Measurements from ENCODE around the gene MALRD1. TPM values are rescaled to one million over a fixed set of nuclear protein-coding genes. Genes with fewer than 3 reads are reported as not detected.

Gene MALRD1
- total RNA-seq, 4 donors from 2014 or later: 0.23 TPM; not detected in 3

DNA sequence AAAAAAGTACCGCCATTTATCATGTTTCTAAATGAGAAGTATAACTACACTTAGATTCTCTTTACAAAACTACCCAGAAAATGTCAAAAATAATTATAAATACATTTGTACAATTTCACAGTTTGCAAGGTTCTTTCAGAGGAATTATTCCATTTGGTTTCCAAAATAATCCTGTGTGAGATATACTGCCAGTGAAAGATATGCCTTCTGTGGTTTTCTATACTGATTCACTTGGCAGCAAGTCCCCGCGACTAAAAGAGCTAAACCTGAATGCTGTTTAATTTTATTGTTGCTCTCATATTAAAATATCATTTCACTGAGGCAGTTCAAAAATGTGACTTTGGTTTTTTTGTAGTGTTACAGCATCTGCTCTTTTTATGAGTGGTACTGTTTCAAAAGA lies 402.8 kb downstream of the MALRD1 start:
- H3K4me3 ChIP-seq (ENCODE audit: low read depth, poor library complexity, severe bottlenecking): no peak overlapping the region
- intact Hi-C loops (cut with DNase I; ENCODE audit: low total_unique reads): no loop called here
- TF ChIP-seq, protein P1, sequence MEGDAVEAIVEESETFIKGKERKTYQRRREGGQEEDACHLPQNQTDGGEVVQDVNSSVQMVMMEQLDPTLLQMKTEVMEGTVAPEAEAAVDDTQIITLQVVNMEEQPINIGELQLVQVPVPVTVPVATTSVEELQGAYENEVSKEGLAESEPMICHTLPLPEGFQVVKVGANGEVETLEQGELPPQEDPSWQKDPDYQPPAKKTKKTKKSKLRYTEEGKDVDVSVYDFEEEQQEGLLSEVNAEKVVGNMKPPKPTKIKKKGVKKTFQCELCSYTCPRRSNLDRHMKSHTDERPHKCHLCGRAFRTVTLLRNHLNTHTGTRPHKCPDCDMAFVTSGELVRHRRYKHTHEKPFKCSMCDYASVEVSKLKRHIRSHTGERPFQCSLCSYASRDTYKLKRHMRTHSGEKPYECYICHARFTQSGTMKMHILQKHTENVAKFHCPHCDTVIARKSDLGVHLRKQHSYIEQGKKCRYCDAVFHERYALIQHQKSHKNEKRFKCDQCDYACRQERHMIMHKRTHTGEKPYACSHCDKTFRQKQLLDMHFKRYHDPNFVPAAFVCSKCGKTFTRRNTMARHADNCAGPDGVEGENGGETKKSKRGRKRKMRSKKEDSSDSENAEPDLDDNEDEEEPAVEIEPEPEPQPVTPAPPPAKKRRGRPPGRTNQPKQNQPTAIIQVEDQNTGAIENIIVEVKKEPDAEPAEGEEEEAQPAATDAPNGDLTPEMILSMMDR (IDR thresholded peaks at IDR 0.05): no peak
- TF ChIP-seq POLR2A (IDR thresholded peaks at IDR 0.05): no peak
- no peak for DNase-seq (ENCODE audit: low spot score in 2 of 2)
- WGBS, 2 donors: 87 to 88% methylated on average over 3 of the region's 3 CpGs

DNA sequence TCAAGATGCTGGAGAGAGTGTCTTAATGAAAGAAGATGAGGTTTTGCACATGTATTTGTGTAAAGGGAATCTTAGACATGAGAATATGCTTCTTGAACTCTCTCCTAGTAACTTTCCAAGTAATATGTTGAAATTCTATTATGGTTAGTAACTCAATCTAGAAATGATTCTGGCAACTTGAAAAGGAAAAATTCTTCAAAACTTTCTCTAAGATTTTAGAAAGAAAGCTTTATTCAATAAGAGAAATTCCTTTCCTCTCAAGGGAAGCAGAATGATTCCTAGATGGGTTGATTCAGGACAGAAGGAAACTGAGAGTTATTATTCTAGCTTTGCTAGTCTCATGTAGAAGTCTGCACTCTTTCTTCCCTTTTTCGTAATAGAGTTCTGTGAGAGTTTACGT lies 403.3 kb downstream of the MALRD1 start:
- H3K4me3 ChIP-seq (ENCODE audit: low read depth, poor library complexity, severe bottlenecking): no peak overlapping the region
- WGBS, 2 donors: 66 to 75% methylated on average over 2 of the region's 2 CpGs
- intact Hi-C loops (cut with DNase I; ENCODE audit: low total_unique reads): no loop called here
- TF ChIP-seq, protein P1 (IDR thresholded peaks at IDR 0.05): no peak
- TF ChIP-seq POLR2A (IDR thresholded peaks at IDR 0.05): no peak
- DNase-seq (ENCODE audit: low spot score in 2 of 2): no peak

DNA sequence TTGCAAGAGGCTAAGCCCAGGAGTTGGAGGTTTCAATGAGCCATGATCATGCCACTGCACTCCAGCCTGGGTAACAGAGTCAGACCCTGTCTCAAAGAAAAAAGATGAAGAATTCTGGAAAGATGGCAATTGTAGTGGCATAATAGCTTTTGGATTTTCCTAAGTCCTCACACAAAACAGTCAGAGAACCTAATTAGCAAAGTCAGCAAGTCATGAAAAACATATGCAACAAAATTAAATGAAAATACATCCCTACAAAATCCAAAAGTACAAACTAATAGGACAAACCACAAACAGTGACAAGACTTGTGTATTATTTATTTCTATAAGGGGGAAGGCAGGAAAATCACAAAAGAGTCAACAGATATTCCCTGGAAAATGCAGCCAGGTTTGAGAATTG lies 405.4 kb downstream of the MALRD1 start:
- H3K4me3 ChIP-seq (ENCODE audit: low read depth, poor library complexity, severe bottlenecking): no peak overlapping the region
- TF ChIP-seq, protein P1 (IDR thresholded peaks at IDR 0.05): no peak
- no peak for TF ChIP-seq POLR2A (IDR thresholded peaks at IDR 0.05)
- DNase-seq (ENCODE audit: low spot score in 2 of 2): no peak
- intact Hi-C loops (cut with DNase I; ENCODE audit: low total_unique reads): no loop called here

DNA sequence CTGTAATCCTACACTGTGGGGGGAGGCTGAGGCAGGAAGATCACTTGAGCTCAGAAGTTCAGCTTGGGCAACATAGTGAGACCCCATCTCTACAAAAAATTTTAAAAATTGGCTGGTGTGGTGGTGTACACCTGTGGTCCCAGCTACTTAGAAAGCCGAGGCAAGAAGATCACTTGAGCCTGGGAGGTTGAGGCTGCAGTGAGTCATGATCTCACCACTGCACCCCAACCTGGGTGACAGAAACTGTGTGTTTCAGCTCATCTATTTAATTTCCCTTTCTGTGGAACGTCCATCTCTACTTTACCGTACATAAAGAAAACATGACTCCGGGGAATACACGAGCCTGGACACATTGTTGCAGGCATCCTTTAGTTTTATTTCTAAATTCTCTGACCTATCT lies 413.0 kb downstream of the MALRD1 start:
- no peak overlapping the region for H3K4me3 ChIP-seq (ENCODE audit: low read depth, poor library complexity, severe bottlenecking)
- no peak for TF ChIP-seq POLR2A (IDR thresholded peaks at IDR 0.05)
- TF ChIP-seq, protein P1 (IDR thresholded peaks at IDR 0.05): no peak
- no peak for DNase-seq (ENCODE audit: low spot score in 2 of 2)
- intact Hi-C loops (cut with DNase I; ENCODE audit: low total_unique reads): no loop called here
- 91 to 92% methylated on average over 5 of the region's 5 CpGs for WGBS, 2 donors

DNA sequence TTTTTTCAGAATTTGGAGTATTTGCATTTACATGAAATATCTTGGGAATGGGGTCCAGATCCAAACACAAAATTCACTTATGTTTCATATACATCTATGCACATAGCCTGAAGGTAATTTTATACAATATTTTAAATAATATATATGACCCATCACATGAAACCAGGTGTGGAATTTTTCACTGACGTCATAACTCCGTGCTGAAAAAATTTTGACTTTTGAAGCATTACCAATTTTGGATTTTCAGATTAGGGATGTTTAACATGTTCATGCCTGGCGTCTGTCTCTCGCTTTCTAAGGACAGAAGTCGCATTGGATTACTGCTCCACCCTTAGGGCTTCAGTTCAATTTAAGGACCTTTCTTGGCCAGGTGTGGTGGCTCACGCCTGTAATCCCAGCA lies 418.1 kb downstream of the MALRD1 start:
- DNase-seq (ENCODE audit: low spot score in 2 of 2): no peak

DNA sequence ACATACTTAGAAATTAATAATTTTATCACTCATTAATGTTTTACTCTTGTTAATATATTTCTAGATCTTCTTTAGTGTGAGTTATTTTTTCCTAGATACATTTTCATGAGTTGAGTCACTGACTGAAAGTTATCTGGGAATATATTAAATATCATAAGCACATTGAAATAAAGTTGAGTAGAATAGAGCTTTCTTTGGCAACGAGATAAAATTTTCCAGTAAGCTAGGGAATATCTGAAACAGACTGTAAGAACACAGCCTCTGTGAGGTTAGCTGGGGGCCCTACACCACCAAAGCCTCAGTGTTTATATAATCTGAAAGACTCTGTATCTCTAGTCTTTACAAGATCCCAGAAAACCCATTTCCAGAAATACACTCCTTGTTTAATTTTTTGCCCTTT lies 419.8 kb downstream of the MALRD1 start:
- intact Hi-C loops (cut with DNase I; ENCODE audit: low total_unique reads): no loop called here
- TF ChIP-seq POLR2A (IDR thresholded peaks at IDR 0.05): no peak
- TF ChIP-seq, protein P1 (IDR thresholded peaks at IDR 0.05): no peak
- 63 to 79% methylated on average over 1 of the region's 1 CpG for WGBS, 2 donors
- DNase-seq (ENCODE audit: low spot score in 2 of 2): no peak
- H3K4me3 ChIP-seq (ENCODE audit: low read depth, poor library complexity, severe bottlenecking): no peak overlapping the region

More for the DNA sequence above, 418.1 kb downstream of the MALRD1 start:
- H3K4me3 ChIP-seq (ENCODE audit: low read depth, poor library complexity, severe bottlenecking): no peak overlapping the region
- intact Hi-C loops (cut with DNase I; ENCODE audit: low total_unique reads): no loop called here
- 85 to 90% methylated on average over 6 of the region's 6 CpGs for WGBS, 2 donors
- TF ChIP-seq, protein P1 (IDR thresholded peaks at IDR 0.05): no peak

Data from lower leg skin (tissue), 4 donors.